Heart left ventricle (tissue), 13 donors: ENCODE data around the gene SLCO3A1.

Experiments
- POLR2A ChIP-seq, 2 donors: fragments of 450-650 bp; IDR thresholded peaks; one replicate each; pipeline ENCODE4 v1.6.1; 2017; ENCODE audit warnings: antibody characterized with exemption in 2 of 2, mild to moderate bottlenecking in 2 of 2, moderate library complexity in 2 of 2
- TF ChIP-seq, protein P1 (sequence below), 12 donors: fragments of 200-600 bp; sonication (generic) in 4 of 12; IDR thresholded peaks; one replicate each; pipeline versions ENCODE4 v1.5.0 to v1.8.0; 2018 to 2022; ENCODE audit warnings: antibody characterized with exemption in 12 of 12, mild to moderate bottlenecking in 5 of 12
- donor health status: ischemic (EF 13 %, LVEDD 7.1; RV severe dilation, severe dysfunction).
- donor health status: DM: no; HTN: yes; CAD: no.
- donor health status: DM: no; HTN: no; CAD: no.
- donor health status: ischemic (EF 25% LVEDD 6.9; RV normal size, moderate dysfunction).
- donor health status: ischemic (EF 25% LVEDD 5.7; RV mildly dilated, moderate dysfunction).
- donor health status: ischemic (EF 35%, LVEDD 5.7; RV mildly dilated, moderate dysfunction).
- donor health status: nonischemic (EF 11% LVEDD 7.7; RV severe dilation, severe dysfunction).
- donor health status: DM: yes; HTN: yes; CAD: no.
- donor health status: PGD.
- donor health status: ischemic (EF 29% LVEDD 5.4; RV normal size, mild dysfunction).
- donor health status: nonischemic (EF 23%, LVEDD 6.1; RV moderate dilation, normal function).

DNA sequence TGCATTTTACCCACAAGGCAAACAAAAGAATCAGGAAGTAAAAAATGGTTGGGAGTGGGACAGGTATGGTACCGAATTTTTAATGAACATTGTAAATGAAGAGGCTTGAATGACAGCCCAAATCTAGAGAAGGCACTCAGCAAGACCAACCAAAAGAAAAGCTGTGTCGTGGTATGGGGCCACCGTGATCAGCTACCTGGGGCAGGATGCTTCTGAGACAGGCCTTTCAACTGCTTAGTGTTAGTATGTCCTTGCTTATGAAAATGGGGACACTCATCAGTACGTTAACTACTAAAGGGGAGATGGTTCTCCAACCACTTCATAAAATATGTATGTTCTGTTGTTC, 311.5 kb downstream of the SLCO3A1 start:
- no peak for TF ChIP-seq POLR2A (IDR thresholded peaks at IDR 0.05)
- TF ChIP-seq, protein P1, sequence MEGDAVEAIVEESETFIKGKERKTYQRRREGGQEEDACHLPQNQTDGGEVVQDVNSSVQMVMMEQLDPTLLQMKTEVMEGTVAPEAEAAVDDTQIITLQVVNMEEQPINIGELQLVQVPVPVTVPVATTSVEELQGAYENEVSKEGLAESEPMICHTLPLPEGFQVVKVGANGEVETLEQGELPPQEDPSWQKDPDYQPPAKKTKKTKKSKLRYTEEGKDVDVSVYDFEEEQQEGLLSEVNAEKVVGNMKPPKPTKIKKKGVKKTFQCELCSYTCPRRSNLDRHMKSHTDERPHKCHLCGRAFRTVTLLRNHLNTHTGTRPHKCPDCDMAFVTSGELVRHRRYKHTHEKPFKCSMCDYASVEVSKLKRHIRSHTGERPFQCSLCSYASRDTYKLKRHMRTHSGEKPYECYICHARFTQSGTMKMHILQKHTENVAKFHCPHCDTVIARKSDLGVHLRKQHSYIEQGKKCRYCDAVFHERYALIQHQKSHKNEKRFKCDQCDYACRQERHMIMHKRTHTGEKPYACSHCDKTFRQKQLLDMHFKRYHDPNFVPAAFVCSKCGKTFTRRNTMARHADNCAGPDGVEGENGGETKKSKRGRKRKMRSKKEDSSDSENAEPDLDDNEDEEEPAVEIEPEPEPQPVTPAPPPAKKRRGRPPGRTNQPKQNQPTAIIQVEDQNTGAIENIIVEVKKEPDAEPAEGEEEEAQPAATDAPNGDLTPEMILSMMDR (IDR thresholded peaks at IDR 0.05) = no peak
